Lower leg skin (tissue), 3 donors: ENCODE results near the gene RAPGEF6.

Source experiments
- POLR2A ChIP-seq, 2 donors: fragments of 450-650 bp; IDR thresholded peaks; one replicate each; pipeline ENCODE4 v1.6.1; 2016 to 2017; ENCODE audit warnings: antibody characterized with exemption in 2 of 2, mild to moderate bottlenecking in 1 of 2, moderate library complexity in 1 of 2
- TF ChIP-seq, protein P1 (sequence below), 3 donors: fragments of 450-650 bp; IDR thresholded peaks; one replicate each; pipeline ENCODE4 v1.5.1; 2016; ENCODE audit warnings: antibody characterized with exemption in 3 of 3, mild to moderate bottlenecking in 3 of 3, moderate library complexity in 2 of 3

- TF ChIP-seq, protein P1, sequence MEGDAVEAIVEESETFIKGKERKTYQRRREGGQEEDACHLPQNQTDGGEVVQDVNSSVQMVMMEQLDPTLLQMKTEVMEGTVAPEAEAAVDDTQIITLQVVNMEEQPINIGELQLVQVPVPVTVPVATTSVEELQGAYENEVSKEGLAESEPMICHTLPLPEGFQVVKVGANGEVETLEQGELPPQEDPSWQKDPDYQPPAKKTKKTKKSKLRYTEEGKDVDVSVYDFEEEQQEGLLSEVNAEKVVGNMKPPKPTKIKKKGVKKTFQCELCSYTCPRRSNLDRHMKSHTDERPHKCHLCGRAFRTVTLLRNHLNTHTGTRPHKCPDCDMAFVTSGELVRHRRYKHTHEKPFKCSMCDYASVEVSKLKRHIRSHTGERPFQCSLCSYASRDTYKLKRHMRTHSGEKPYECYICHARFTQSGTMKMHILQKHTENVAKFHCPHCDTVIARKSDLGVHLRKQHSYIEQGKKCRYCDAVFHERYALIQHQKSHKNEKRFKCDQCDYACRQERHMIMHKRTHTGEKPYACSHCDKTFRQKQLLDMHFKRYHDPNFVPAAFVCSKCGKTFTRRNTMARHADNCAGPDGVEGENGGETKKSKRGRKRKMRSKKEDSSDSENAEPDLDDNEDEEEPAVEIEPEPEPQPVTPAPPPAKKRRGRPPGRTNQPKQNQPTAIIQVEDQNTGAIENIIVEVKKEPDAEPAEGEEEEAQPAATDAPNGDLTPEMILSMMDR (IDR thresholded peaks at IDR 0.05) = no peak
- no peak for TF ChIP-seq POLR2A (IDR thresholded peaks at IDR 0.05)
These were observed 173.3 kb downstream of the RAPGEF6 start for GRCh38 chr5:131461742-131462141.
